Endothelial cell of umbilical vein (primary cell): ENCODE data around the gene GPA33.

Experiments used
- EZH2 ChIP-seq: IDR thresholded peaks from 2 replicates; pipeline ENCODE4 v1.6.1; 2012; ENCODE audit warnings: borderline replicate concordance, low read depth, mild to moderate bottlenecking, moderate library complexity, low read length, inconsistent platforms; ENCODE audit not compliant: severe bottlenecking
- JUN ChIP-seq: IDR thresholded peaks from 2 replicates; pipeline ENCODE4 v1.6.1; 2011; ENCODE audit warnings: borderline replicate concordance, low read depth; ENCODE audit not compliant: insufficient read length, insufficient read depth
- MYC ChIP-seq: IDR thresholded peaks from one replicate; pipeline ENCODE4 v1.6.1; 2011; ENCODE audit warnings: mild to moderate bottlenecking, low read depth, low read length
- POLR2A ChIP-seq: IDR thresholded peaks from 2 replicates; pipeline ENCODE4 v1.6.1; 2012; ENCODE audit warnings: low read depth, mild to moderate bottlenecking, control low read depth, low read length
- POLR2AphosphoS5 ChIP-seq: IDR thresholded peaks from 2 replicates; pipeline ENCODE4 v1.6.1; 2012; ENCODE audit warnings: low read depth, mild to moderate bottlenecking, control low read depth, low read length, moderate library complexity; ENCODE audit not compliant: insufficient read depth
- TF ChIP-seq, protein P1 (sequence below), 2 donors: IDR thresholded peaks; 1 replicate in 1 of 2; 2 replicates in 1 of 2; pipeline ENCODE4 v1.5.1; 2011; ENCODE audit warnings: low read length in 2 of 2, mild to moderate bottlenecking in 2 of 2, moderate library complexity in 2 of 2, control low read depth in 1 of 2, inconsistent platforms in 1 of 2, low read depth in 1 of 2; ENCODE audit not compliant: insufficient read depth in 1 of 2; ENCODE audit errors: extremely low read depth in 1 of 2

DNA sequence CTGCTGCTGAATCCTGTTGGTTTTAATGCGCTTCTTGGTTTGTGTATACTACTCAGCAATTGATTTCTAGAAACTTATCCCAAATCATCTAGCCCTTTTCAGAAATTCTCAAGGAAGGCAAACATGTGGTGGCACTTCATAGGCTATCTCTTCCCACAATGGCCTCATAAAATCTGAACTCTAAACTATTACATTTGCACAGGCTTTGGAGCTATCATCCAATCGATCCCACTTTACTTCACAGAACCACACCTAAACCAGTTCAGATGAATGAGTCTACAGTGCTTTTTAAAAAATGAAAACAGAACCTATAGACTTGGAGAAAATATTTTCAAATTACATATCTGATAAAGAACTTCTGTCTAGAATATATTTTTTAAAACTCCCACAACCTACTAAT is 10.6 kb upstream of the GPA33 start:
- TF ChIP-seq EZH2 (no peak), POLR2A (no peak), JUN (no peak), MYC (no peak), POLR2AphosphoS5 (no peak)
- TF ChIP-seq, protein P1, sequence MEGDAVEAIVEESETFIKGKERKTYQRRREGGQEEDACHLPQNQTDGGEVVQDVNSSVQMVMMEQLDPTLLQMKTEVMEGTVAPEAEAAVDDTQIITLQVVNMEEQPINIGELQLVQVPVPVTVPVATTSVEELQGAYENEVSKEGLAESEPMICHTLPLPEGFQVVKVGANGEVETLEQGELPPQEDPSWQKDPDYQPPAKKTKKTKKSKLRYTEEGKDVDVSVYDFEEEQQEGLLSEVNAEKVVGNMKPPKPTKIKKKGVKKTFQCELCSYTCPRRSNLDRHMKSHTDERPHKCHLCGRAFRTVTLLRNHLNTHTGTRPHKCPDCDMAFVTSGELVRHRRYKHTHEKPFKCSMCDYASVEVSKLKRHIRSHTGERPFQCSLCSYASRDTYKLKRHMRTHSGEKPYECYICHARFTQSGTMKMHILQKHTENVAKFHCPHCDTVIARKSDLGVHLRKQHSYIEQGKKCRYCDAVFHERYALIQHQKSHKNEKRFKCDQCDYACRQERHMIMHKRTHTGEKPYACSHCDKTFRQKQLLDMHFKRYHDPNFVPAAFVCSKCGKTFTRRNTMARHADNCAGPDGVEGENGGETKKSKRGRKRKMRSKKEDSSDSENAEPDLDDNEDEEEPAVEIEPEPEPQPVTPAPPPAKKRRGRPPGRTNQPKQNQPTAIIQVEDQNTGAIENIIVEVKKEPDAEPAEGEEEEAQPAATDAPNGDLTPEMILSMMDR (IDR thresholded peaks at IDR 0.05; ENCODE audit: extremely low read depth in 1 of 2, insufficient read depth in 1 of 2, low read depth in 1 of 2, low read length in 2 of 2) = no peak
